ENCODE results near the gene PALLD.
A peak's percentile ranks its signal among the peaks of the same experiment; 100 is the strongest.

PALLD gene

DNA sequence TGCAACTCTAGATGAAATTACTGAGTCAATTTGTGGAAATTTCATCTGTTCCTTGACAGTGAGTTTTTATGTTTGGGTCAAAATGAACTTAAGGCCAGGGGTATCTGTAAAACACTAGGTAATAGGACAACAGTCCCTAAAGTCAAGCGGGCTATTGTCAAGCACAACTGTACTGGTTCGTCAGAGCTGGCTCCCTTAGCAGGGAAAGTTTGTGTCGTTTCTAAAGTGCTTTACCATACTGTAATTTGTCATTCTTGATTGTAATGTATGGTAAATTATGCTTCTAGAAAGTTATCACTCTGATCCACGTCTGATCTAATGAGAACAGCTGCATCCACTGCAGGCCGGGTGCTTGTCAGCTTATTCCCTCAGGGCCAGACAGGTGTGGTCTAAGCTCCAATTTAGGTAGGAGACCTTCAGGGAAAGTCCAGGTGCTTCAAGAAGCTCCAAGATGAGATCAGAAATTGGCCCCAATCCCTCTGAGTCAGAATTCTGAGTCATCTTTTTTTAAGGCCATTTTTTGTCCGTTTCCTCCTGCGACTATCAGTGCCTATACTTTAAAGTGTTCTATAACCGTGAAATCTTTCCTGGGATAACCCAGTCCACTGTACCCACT lies 92.2 kb downstream of the PALLD start:
- no peak overlapping the region for H3K4me3 ChIP-seq (ENCODE audit: low read length)
- peak; percentile 48 for DNase-seq (ENCODE audit: low read depth)
- TF ChIP-seq, protein P1, sequence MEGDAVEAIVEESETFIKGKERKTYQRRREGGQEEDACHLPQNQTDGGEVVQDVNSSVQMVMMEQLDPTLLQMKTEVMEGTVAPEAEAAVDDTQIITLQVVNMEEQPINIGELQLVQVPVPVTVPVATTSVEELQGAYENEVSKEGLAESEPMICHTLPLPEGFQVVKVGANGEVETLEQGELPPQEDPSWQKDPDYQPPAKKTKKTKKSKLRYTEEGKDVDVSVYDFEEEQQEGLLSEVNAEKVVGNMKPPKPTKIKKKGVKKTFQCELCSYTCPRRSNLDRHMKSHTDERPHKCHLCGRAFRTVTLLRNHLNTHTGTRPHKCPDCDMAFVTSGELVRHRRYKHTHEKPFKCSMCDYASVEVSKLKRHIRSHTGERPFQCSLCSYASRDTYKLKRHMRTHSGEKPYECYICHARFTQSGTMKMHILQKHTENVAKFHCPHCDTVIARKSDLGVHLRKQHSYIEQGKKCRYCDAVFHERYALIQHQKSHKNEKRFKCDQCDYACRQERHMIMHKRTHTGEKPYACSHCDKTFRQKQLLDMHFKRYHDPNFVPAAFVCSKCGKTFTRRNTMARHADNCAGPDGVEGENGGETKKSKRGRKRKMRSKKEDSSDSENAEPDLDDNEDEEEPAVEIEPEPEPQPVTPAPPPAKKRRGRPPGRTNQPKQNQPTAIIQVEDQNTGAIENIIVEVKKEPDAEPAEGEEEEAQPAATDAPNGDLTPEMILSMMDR (conservative IDR thresholded peaks at IDR 0.05; ENCODE audit: low read length) = no peak

DNA sequence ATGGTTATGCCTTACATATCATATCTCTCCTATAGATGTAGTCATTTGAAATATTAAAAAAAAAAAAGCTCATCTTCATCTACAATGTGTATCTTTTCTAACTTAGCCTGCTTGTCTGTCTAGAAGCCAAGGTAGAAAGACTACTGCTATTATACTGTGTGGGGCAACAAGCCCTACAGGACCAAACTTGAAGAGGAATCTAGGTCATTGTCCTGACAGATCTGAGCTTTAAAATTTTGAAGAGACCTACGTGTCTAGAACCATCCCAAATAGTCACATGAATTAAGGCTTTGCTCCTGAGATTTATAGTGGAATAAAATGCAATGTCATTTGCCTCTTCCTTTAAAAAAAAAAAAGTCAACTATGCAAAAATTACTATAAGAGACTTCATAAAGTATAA lies 95.8 kb downstream of the PALLD start:
- no peak for DNase-seq (ENCODE audit: low read depth)
- TF ChIP-seq, protein P1 (conservative IDR thresholded peaks at IDR 0.05; ENCODE audit: low read length) = no peak
- no peak overlapping the region for H3K4me3 ChIP-seq (ENCODE audit: low read length)

DNA sequence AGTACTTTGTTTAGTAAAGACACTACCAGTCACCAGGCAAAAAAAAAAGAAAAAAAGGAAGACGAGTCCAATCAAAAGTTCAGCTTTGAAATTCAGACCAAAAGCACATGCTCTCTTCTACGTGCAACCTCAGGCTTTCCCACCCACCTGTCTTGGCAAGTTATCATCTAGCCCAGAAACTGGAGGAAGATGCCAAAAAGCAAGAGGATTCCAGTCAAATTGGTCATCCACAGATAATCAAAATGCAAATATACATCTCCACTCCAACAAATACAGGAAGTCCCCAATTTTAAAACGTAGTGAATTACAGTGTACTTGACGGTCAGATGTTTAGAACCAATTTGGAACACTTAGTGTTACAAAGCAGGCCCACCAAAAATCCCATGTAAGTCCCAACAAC lies 96.5 kb downstream of the PALLD start:
- H3K4me3 ChIP-seq (ENCODE audit: low read length) = no peak overlapping the region
- TF ChIP-seq, protein P1 (conservative IDR thresholded peaks at IDR 0.05; ENCODE audit: low read length) = no peak
- no peak for DNase-seq (ENCODE audit: low read depth)

DNA sequence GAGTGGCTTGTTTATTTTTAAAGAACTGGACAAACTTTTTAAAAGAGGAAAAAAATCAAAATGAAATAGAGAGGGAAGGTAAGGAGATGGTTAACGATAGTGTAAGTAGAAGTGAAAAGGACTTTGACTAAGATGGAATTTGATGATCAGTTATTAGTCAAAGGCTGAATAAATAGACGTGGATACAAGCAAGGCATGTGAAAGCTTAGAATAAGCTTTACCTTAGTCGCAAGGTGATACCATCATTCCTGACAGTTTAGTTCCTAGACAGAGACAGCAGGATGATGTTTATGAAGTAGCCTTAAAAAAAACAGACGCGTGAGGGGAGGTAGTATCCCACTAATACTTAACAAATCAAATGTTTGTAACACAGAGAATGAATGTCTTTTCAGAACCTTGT lies 97.3 kb downstream of the PALLD start:
- H3K4me3 ChIP-seq (ENCODE audit: low read length) = no peak overlapping the region
- TF ChIP-seq, protein P1 (conservative IDR thresholded peaks at IDR 0.05; ENCODE audit: low read length) = no peak
- DNase-seq (ENCODE audit: low read depth) = no peak

DNA sequence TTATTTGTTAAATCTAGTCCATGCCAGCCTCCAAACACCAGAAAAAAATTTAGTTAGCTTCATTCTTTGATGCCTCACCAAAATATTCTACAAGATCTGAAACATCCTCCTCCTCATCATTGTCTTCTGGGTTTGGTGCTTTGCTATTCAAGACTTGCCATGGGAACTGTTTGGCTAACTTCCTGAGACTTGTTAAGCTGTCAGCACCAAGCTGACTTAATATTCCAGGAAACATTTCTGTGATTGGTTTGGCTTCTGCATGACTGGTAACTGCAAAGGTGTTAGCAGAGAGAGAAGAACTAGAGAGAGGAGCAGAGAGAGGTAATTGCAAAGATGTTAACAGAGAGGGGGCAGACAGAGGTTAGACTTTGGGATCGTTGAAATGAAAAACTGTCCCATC lies 101.3 kb downstream of the PALLD start:
- DNase-seq (ENCODE audit: low read depth) = peak; percentile 86
- H3K4me3 ChIP-seq (ENCODE audit: low read length) = no peak overlapping the region
- TF ChIP-seq, protein P1 (conservative IDR thresholded peaks at IDR 0.05; ENCODE audit: low read length) = no peak

DNA sequence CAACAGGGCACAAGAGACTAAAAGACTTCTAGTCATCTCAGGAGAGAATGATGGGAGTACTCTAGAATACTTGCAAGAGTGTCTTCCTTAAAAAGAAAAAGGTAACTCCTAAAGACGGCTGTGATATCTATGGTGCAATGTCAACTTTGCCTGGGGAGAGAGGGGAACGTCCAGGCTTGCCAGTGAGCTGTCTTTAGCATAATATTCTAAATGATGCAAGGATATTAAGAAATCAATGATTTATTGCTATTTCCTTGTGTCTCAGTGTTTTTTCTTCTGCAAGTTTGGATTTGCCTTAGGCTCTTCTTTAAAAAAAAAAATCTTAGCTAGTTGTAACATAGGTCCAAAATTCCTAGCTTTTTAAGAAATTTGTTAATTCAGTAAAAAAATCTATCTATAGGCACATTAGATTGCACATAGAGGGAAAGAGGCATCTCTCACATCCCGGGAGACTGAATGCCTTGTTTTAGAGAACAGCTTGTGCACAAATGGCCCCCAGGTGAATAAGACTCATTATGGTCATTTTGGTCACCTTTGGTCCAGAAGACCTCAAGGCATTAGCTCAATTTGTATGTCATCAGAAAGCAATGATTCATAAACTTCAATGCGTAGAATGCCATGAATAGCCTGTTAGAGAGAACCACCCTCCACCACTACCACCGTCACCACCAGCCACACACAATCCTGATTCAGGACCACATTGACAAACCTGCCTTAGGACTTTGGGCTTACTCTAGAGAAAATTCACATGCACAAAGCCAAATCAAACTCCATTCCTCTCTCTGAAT lies 104.1 kb downstream of the PALLD start:
- no peak for DNase-seq (ENCODE audit: low read depth)
- TF ChIP-seq, protein P1 (conservative IDR thresholded peaks at IDR 0.05; ENCODE audit: low read length) = no peak
- H3K4me3 ChIP-seq (ENCODE audit: low read length) = no peak overlapping the region

DNA sequence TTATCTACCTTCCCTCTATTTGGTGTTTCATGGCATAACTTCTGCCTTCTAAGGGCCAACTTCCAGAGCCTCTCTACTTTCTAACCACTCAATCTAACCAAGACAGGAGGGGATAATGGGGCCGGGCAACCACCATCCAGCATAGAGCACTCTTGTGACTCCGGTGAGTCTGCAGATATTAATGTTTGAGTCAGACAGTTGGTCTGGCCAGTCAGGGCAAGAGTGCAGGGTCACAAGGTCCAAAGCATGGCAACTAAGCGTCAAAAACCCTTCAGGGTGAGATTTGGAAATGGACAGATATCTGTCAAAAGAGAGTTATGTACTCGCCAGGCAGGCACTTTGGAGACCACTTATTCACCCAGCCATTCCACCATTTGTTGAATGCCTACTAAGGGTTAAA lies 105.0 kb downstream of the PALLD start:
- TF ChIP-seq, protein P1 (conservative IDR thresholded peaks at IDR 0.05; ENCODE audit: low read length) = no peak
- DNase-seq (ENCODE audit: low read depth) = no peak
- no peak overlapping the region for H3K4me3 ChIP-seq (ENCODE audit: low read length)

All from AG10803 (cell line).